ENCODE measurements around the gene SLC66A3.
"Not testable (repeated sequence)": the region's sequence is repeated elsewhere in the genome, so short reads cannot be mapped to it uniquely, and the experiment has no call there.

Gene SLC66A3

GRCh38 chr2:11163439-11164317 is 8.4 kb downstream of the SLC66A3 start:
- no peak for DNase-seq (ENCODE audit: low read depth, low spot score)

DNA sequence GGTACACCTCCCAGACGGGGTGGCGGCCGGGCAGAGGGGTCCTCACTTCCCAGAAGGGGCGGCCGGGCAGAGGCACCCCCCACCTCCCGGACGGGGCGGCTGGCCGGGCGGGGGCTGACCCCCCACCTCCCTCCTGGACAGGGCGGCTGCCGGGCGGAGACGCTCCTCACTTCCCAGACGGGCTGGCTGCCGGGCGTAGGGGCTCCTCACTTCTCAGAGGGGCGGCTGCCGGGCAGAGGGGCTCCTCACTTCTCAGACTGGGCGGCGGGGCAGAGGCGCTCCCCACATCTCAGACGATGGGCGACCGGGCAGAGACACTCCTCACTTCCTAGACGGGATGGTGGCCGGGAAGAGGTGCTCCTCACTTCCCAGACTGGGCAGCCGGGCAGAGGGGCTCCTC is 9.8 kb downstream of the SLC66A3 start:
- not testable (repeated sequence) for DNase-seq (ENCODE audit: low read depth, low spot score)

DNA sequence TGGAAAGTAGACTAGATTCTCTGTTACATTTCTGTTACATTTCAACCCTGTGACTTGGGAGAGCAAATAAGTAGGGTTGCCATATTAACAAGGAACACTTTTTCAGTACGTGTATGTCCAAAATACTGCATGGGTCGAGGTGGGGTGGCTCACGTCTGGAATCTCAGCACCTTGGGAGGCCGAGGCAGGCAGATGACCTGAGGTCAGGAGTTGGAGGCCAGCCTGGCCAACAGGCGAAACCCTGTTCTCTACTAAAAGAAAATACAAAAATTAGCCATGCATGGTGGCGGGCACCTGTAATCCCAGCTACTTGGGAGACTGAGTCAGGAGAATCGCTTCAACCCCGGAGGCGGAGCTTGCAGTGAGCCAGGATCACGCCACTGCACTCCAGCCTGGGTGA is 11.2 kb downstream of the SLC66A3 start:
- DNase-seq (ENCODE audit: low read depth, low spot score) = no peak

DNA sequence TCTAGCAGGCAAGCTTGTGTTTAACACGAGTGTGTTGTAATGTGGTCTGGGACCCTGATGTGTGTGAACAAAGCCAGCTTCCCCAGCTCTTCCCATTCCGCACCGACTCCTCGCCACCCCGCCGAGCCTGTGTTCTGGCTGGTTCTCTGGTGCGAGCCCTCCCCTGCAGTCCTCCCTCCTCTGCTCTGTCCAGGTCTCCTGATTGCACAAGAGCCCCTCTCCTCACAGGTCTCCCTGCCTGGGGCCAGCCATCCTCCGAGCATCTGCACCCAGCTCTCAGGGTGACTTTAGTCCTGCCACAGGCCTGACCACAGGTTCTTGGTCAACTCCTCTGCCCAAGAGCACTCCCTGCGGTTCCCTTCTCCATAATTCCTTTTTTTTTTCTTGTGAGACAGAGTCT is 13.2 kb downstream of the SLC66A3 start:
- no peak for DNase-seq (ENCODE audit: low read depth, low spot score)

GRCh38 chr2:11169333-11169732 is 14.1 kb downstream of the SLC66A3 start:
- no peak for DNase-seq (ENCODE audit: low read depth, low spot score)

GRCh38 chr2:11174222-11174621 is 19.0 kb downstream of the SLC66A3 start:
- DNase-seq (ENCODE audit: low read depth, low spot score) = no peak

- DNase-seq (ENCODE audit: low read depth, low spot score) = peak; percentile 26
These were observed 20.1 kb downstream of the SLC66A3 start for GRCh38 chr2:11175293-11175795.

- no peak for DNase-seq (ENCODE audit: low read depth, low spot score)
These were observed 22.8 kb downstream of the SLC66A3 start for GRCh38 chr2:11177871-11178690.

DNA sequence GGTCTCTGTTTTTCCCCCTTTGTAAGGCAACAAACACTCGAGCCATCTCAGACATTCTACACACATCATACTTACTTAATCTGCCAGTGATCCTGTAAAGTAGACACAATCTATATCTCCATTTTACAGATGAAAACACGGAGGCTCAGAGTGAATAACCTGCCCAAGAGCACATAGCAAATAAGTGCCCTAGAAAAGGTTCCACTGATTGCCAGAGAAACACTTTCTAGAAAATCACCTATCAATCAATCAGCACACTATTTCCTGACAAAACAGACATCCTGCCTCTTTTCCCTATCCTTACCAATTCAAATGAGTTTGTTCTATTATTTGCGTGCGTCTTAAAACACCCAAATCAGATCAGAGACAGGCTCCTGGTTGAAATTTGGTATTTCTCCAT is 23.9 kb downstream of the SLC66A3 start:
- DNase-seq (ENCODE audit: low read depth, low spot score) = no peak

- DNase-seq (ENCODE audit: low read depth, low spot score) = no peak
These were observed 24.6 kb downstream of the SLC66A3 start for GRCh38 chr2:11179899-11180298.

DNA sequence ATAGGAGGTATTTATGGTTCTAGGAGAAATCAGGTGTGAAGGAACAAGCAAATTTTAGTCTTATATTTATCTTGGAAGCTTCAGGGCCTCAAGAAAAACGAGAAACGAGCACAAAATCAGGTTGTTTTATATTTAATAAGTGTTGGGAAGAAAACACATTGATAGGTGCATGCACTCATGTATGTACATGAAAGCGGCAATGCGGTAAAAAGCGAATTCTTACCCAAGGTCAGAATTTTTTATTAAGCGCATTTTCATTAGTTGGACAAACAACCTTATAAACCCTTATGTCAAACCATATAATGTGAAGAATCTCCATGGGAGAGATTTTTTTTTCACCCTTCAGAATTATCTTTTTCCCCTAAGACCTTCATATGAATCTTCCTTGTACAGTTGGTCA is 25.4 kb downstream of the SLC66A3 start:
- no peak for DNase-seq (ENCODE audit: low read depth, low spot score)

- DNase-seq (ENCODE audit: low read depth, low spot score) = no peak
These were observed 27.7 kb downstream of the SLC66A3 start for GRCh38 chr2:11182951-11183350.

GRCh38 chr2:11186145-11186544 is 30.9 kb downstream of the SLC66A3 start:
- DNase-seq (ENCODE audit: low read depth, low spot score) = no peak

- no peak for DNase-seq (ENCODE audit: low read depth, low spot score)
These were observed 31.9 kb downstream of the SLC66A3 start for GRCh38 chr2:11187083-11187619.

DNA sequence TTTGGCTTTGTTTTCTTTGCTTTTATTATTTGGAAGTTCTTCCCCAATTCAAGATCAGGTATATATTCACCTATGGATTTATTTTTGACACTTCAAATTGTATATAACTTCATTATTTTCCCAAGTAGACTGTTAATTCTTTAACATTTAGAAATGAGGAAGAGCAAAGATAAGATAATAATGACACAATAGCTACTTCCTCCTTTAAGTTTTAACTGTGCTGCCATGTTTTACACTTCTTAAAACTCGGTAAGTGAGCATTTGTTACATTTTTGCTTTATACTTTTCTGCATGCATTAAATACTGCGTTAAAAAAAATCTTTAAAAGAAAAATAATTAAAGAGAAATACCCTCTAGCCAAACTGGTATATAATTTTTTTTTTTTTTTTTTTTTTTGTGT is 32.5 kb downstream of the SLC66A3 start:
- DNase-seq (ENCODE audit: low read depth, low spot score) = no peak

DNA sequence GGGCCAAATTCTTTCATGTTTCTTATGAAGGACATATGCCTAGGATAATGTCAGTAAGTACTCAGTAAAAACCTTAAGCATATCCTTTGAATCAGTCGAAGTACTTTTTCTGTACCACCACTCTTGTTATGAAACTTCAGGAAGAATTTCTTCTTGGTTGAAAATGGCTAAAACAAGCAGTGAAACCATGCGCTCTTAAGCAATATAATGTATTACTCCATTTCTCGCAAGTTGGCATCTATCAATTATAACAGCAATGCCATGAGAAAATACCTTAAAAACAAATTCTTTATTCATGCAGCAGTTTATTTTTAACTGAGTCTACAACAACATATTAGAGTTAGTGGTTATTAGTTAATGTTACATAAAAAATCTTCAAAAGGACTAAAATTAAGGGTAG is 41.0 kb downstream of the SLC66A3 start:
- DNase-seq (ENCODE audit: low read depth, low spot score) = no peak

- DNase-seq (ENCODE audit: low read depth, low spot score) = no peak
These were observed 45.4 kb downstream of the SLC66A3 start for GRCh38 chr2:11200651-11201050.

GRCh38 chr2:11201969-11202368 is 46.7 kb downstream of the SLC66A3 start:
- no peak for DNase-seq (ENCODE audit: low read depth, low spot score)

- DNase-seq (ENCODE audit: low read depth, low spot score) = no peak
These were observed 48.2 kb downstream of the SLC66A3 start for GRCh38 chr2:11203480-11203879.

DNA sequence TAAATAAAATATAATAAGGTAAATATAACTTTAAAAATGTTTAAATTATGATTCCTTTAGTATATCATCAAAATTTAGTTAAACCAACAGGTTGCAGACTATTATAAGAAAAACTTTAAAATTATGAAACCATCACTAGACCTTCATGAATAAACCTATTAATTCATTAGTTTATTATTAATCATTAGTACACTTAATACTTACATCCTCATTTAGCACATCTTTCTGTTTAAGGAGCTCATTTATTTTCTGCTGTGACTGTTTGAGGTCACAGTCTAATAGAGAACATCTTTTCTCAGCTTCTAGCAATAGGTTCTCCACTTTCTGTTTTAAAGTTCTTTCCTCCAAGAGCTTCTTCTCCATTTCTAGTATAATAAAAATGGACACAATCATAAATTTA is 52.8 kb downstream of the SLC66A3 start:
- no peak for DNase-seq (ENCODE audit: low read depth, low spot score)

GRCh38 chr2:11212645-11213044 is 57.4 kb downstream of the SLC66A3 start:
- no peak for DNase-seq (ENCODE audit: low read depth, low spot score)

DNA sequence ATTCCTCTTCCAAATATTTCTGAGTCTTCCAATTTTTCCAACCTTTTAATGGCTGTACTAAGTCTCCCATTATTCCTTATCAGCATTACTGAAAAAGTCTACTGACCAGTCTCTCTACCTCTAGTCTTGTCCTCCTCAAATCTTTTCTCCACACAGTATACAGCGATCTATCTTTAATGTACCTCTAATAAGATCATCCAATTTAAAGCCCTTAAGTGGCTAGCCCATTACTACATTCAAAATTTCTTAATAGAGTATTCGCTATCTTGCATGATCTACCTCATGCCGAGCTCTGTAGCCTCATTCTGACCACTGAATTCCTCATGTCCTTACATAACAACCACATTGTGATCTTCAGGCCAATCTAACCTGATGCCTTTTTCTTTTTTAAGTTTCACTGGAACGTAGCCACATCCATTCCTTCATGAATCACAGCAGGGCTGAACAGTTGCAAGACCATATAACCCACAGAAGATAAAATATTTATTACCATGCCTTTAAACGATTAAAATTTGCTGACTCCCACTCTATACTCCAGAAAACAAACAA is 57.9 kb downstream of the SLC66A3 start:
- no peak for DNase-seq (ENCODE audit: low read depth, low spot score)
